Measurements from ENCODE around the gene CDH20.

GRCh38 chr18:61545281-61546245 is 212.3 kb downstream of the CDH20 start:
- TF ChIP-seq MEIS1 (CRISPR knock-in tag; IDR thresholded peaks at IDR 0.05; ENCODE audit: borderline replicate concordance) (no peak), RFX1 (IDR thresholded peaks at IDR 0.05) (no peak), ATF3 (CRISPR knock-in tag; IDR thresholded peaks at IDR 0.05) (no peak), POLR2A (IDR thresholded peaks at IDR 0.05; ENCODE audit: insufficient read depth in 1 of 2, low read depth in 2 of 2, low read length in 2 of 2) (no peak)
